Measurements from ENCODE around the gene MICALL2. TPM values are rescaled to one million over a fixed set of nuclear protein-coding genes. Genes with fewer than 3 reads are reported as not detected.

Gene MICALL2
- total and polyA plus RNA-seq, 2 experiments from 2014 or later: 6.4 to 12.2 TPM

DNA sequence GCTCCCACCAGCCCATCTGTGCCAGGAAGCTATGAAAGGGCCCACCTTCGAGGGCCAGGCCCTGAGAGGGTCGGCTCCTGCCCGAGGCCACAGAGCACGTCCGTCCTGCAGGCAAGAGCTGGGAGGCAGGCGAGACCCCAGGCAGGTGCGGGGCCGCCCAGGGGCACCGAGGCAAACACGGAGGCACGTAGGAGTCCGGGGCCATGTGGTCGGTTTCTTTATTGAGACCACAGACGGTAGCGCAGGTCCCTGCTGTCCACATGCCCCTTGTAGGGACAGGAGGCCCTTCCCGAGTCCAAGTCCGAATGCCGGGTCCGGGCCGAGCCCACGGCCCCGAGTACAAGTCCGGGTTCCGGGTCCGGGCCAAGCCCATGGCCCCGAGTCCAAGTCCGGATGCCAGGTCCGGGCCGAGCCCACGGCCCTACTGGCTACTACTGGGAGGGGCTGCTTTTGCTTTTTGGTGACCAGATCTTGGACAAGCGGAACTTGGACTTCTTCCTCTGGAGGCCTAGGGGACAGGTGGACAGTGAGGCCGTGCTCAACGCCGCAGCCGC, 25.0 kb downstream of the MICALL2 start:
- WGBS, 2 experiments (ENCODE audit: low coverage in 1 of 2, low lambda C conversion rate in 2 of 2, missing lambda C conversion rate in 2 of 2): 86 to 88% methylated on average over 32 to 35 of the region's 35 CpGs
- no peak for DNase-seq
- H3K9ac ChIP-seq: no peak overlapping the region
- H3K4me3 ChIP-seq: no peak overlapping the region
- no peaks in the 10 kb centered on the region for H3K9me2 ChIP-seq (ENCODE audit: insufficient read depth)
- no peaks in the 10 kb centered on the region for H3F3A ChIP-seq (ENCODE audit: insufficient read depth)
- no peak overlapping the region for H3K4me2 ChIP-seq (ENCODE audit: unreplicated experiment)
- H3K9me3 ChIP-seq (ENCODE audit: low read depth): no peaks in the 10 kb centered on the region
- TF ChIP-seq EZH2 (IDR thresholded peaks at IDR 0.05; ENCODE audit: insufficient read depth, poor library complexity, severe bottlenecking): no peak
- TF ChIP-seq EZH2phosphoT487 (IDR thresholded peaks at IDR 0.05; ENCODE audit: insufficient read depth, low read depth): no peak
- no peaks in the 10 kb centered on the region for H3K4me1 ChIP-seq (ENCODE audit: insufficient read depth)
- H3K27ac ChIP-seq: no peak overlapping the region
- in situ Hi-C loops (cut with MboI): no loop called here
- no peaks in the 10 kb centered on the region for H3K79me2 ChIP-seq (ENCODE audit: insufficient read depth)
- H2AFZ ChIP-seq: no peak overlapping the region
- no peaks in the 10 kb centered on the region for H3K27me3 ChIP-seq (replicated peaks; ENCODE audit: insufficient read depth)
- H3K36me3 ChIP-seq (ENCODE audit: low read depth): no peaks in the 10 kb centered on the region
- H4K20me1 ChIP-seq (ENCODE audit: insufficient read depth): no peaks in the 10 kb centered on the region

DNA sequence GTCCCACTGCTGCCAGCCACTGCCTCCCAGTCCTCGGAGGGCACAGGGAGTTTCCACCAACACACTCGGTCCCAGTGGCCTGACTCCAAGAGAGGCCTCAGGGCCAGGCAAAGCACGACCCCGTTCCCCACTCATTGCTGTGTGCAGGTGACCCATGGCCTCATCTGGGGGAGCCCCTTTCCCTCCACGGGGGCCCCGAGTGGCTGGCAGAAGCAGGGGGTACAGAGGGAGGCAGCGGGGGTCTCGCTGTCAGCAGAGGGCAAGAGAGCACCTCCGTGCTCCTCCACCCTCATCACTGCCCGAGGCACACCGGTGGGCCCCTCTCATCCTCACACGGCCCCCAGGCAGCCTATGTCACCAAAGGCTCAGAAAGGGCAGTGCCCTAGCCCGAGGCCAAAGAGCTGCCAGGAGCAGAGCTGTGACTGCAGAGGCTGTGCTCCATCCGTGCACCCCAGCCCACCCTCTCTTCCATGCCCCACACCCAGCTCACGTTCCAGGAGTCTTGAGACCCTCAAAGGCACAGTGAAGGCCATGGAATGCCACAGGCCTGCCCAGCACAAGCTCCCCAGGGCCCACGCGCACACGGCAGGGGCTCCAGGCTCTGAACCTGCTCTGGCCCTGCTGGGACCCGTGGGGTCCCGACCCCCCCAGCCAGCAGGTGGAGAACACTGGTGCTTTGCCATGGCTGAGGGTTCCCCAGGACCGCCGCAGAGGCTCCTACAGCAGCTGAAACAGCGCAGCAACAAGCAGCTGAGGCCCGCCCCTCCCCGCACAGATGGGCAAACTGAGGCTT, 25.9 kb downstream of the MICALL2 start:
- Histone ChIP-seq H3K4me1 (ENCODE audit: insufficient read depth) (no peaks in the 10 kb centered on the region), H3K9me3 (ENCODE audit: low read depth) (no peaks in the 10 kb centered on the region), H3K27ac (no peak overlapping the region), H3K36me3 (ENCODE audit: low read depth) (no peaks in the 10 kb centered on the region), H4K20me1 (ENCODE audit: insufficient read depth) (no peaks in the 10 kb centered on the region), H3F3A (ENCODE audit: insufficient read depth) (no peaks in the 10 kb centered on the region), H2AFZ (no peak overlapping the region), H3K4me3 (no peak overlapping the region), H3K27me3 (replicated peaks; ENCODE audit: insufficient read depth) (no peaks in the 10 kb centered on the region), H3K4me2 (ENCODE audit: unreplicated experiment) (no peak overlapping the region), H3K9me2 (ENCODE audit: insufficient read depth) (no peaks in the 10 kb centered on the region), H3K9ac (no peak overlapping the region), H3K79me2 (ENCODE audit: insufficient read depth) (no peaks in the 10 kb centered on the region)
- TF ChIP-seq EZH2 (IDR thresholded peaks at IDR 0.05; ENCODE audit: insufficient read depth, poor library complexity, severe bottlenecking) (no peak), EZH2phosphoT487 (IDR thresholded peaks at IDR 0.05; ENCODE audit: insufficient read depth, low read depth) (no peak)
- 67 to 68% methylated on average over 21 to 25 of the region's 25 CpGs for WGBS, 2 experiments (ENCODE audit: low coverage in 1 of 2, low lambda C conversion rate in 2 of 2, missing lambda C conversion rate in 2 of 2)
- DNase-seq: no peak
- in situ Hi-C loops (cut with MboI): no loop called here

DNA sequence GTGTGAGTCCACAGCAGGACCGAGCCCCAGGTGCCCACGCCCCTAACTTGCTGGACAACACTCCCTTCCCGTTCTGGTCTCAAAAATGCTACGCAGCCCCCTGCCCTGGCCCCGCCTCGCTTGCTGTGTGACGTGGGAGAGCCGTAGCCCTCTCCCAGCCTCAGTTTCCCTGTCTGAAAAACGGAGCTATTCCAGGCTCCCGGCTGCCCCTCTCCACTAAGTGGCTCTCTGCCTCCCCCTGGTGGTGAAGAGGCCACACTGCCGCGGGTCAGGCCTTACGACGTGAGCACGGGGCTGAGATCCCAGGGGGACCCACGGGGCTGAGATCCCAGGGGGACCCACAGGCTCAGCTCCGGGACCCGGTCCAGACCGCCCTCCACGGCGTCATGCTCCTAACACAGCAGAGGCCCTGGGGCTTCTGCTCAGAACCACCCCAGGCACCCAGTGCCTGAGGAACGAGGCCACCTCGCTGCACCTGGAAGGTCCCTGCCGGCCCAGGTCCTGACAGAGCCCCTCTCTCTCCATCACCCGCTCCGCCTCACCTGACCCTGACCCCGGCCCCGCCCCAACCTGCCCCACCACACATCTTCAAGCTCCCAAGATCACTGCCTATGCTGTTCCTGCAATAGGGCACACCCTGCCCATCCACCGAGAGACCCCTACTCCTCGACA, 26.7 kb downstream of the MICALL2 start:
- Histone ChIP-seq H3K27me3 (replicated peaks; ENCODE audit: insufficient read depth) (no peaks in the 10 kb centered on the region), H3K27ac (no peak overlapping the region), H3K9me2 (ENCODE audit: insufficient read depth) (no peaks in the 10 kb centered on the region), H3K4me2 (ENCODE audit: unreplicated experiment) (no peak overlapping the region), H3K9ac (no peak overlapping the region), H3K36me3 (ENCODE audit: low read depth) (no peaks in the 10 kb centered on the region), H3K4me3 (no peak overlapping the region), H4K20me1 (ENCODE audit: insufficient read depth) (no peaks in the 10 kb centered on the region), H3F3A (ENCODE audit: insufficient read depth) (no peaks in the 10 kb centered on the region), H3K79me2 (ENCODE audit: insufficient read depth) (no peaks in the 10 kb centered on the region), H3K4me1 (ENCODE audit: insufficient read depth) (no peaks in the 10 kb centered on the region), H2AFZ (no peak overlapping the region), H3K9me3 (ENCODE audit: low read depth) (no peaks in the 10 kb centered on the region)
- DNase-seq: peak; percentile 62
- 16 to 20% methylated on average over 23 to 30 of the region's 30 CpGs for WGBS, 2 experiments (ENCODE audit: low coverage in 1 of 2, low lambda C conversion rate in 2 of 2, missing lambda C conversion rate in 2 of 2)
- TF ChIP-seq EZH2 (IDR thresholded peaks at IDR 0.05; ENCODE audit: insufficient read depth, poor library complexity, severe bottlenecking): no peak
- TF ChIP-seq EZH2phosphoT487 (IDR thresholded peaks at IDR 0.05; ENCODE audit: insufficient read depth, low read depth): no peak
- in situ Hi-C loops (cut with MboI): no loop called here

DNA sequence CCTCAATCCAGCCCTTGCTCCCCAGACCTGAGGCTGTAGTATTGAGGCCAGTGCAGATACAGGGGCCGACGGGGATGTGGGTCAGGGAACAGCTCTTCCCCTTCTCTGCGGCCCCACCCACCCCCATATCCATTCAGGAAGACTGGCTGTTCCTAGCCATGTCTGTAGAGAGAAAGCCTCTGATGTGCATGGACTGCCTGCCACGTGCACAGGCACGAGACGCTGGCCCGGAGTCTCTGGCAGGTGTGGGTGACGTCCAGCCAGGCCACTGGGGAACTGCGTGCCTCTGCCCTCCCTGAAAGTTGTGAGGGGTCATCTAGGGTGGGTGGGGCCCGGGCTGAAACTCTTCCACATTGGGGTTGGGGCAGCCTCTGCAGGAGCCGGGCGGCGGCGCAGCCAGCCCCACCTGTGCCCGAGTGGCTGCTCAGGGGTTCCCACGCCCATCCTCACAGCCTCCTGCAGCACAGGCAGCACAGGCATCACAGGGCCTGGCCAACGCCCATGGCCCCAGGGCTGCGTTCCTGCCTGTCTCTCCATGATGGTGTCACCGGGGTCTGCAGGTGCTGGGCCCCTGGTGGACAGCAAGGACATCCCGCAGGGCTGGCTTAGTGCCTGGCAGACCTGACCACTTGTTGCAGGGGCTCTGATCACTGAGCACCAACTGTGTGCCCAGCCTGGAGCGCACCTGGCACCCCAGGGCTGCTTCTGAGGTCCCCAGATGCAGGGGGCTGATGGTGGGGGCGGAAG, 27.5 kb downstream of the MICALL2 start:
- no peaks in the 10 kb centered on the region for H3K9me2 ChIP-seq (ENCODE audit: insufficient read depth)
- H3K9ac ChIP-seq: no peak overlapping the region
- H3K4me2 ChIP-seq (ENCODE audit: unreplicated experiment): no peak overlapping the region
- H3K27ac ChIP-seq: no peak overlapping the region
- no peaks in the 10 kb centered on the region for H3F3A ChIP-seq (ENCODE audit: insufficient read depth)
- no peak overlapping the region for H2AFZ ChIP-seq
- H3K27me3 ChIP-seq (replicated peaks; ENCODE audit: insufficient read depth): no peaks in the 10 kb centered on the region
- DNase-seq: no peak
- 33 to 46% methylated on average over 20 to 21 of the region's 22 CpGs for WGBS, 2 experiments (ENCODE audit: low coverage in 1 of 2, low lambda C conversion rate in 2 of 2, missing lambda C conversion rate in 2 of 2)
- H3K36me3 ChIP-seq (ENCODE audit: low read depth): no peaks in the 10 kb centered on the region
- no peak overlapping the region for H3K4me3 ChIP-seq
- no peaks in the 10 kb centered on the region for H3K79me2 ChIP-seq (ENCODE audit: insufficient read depth)
- no peaks in the 10 kb centered on the region for H3K4me1 ChIP-seq (ENCODE audit: insufficient read depth)
- TF ChIP-seq EZH2phosphoT487 (IDR thresholded peaks at IDR 0.05; ENCODE audit: insufficient read depth, low read depth) (no peak), EZH2 (IDR thresholded peaks at IDR 0.05; ENCODE audit: insufficient read depth, poor library complexity, severe bottlenecking) (no peak)
- no peaks in the 10 kb centered on the region for H3K9me3 ChIP-seq (ENCODE audit: low read depth)
- in situ Hi-C loops (cut with MboI): no loop called here
- H4K20me1 ChIP-seq (ENCODE audit: insufficient read depth): no peaks in the 10 kb centered on the region
